ENCODE measurements around the gene GAGE12G.
"Not testable (repeated sequence)": the region's sequence is repeated elsewhere in the genome, so short reads cannot be mapped to it uniquely, and the experiment has no call there.

Gene GAGE12G

GRCh38 chrX:49570100-49570499 is at the start of gene GAGE12G:
TSS of gene GAGE12G (plus strand) at chrX:49570400. CDS start at chrX:49571555, 1,155 bp downstream.
- DNase-seq, result not testable (repeated sequence)

- DNase-seq, result not testable (repeated sequence)
Measured at GRCh38 chrX:49531877-49532276, 38.3 kb upstream of the GAGE12G start, which contains the start of gene GAGE12C. TSS of gene GAGE12C (plus strand) at chrX:49532177. CDS start at chrX:49533332, 1,155 bp downstream.

GRCh38 chrX:49541433-49541832 is 28.8 kb upstream of the GAGE12G start, which contains the start of gene GAGE12D:
TSS of gene GAGE12D (plus strand) at chrX:49541733. CDS start at chrX:49542888, 1,155 bp downstream.
- not testable (repeated sequence) for DNase-seq

- not testable (repeated sequence) for DNase-seq
Measured at GRCh38 chrX:49550989-49551388, 19.2 kb upstream of the GAGE12G start, which contains the start of gene GAGE12E. TSS of gene GAGE12E (plus strand) at chrX:49551289. CDS start at chrX:49552444, 1,155 bp downstream.

- not testable (repeated sequence) for DNase-seq
Measured at GRCh38 chrX:49560542-49560941, 9.7 kb upstream of the GAGE12G start, which contains the start of gene GAGE12F. TSS of gene GAGE12F (plus strand) at chrX:49560842. CDS start at chrX:49561997, 1,155 bp downstream.

GRCh38 chrX:49568728-49569127 is 1.5 kb upstream of the GAGE12G start:
- DNase-seq, result not testable (repeated sequence)

GRCh38 chrX:49569152-49569551 is 1.0 kb upstream of the GAGE12G start:
- DNase-seq, result not testable (repeated sequence)

GRCh38 chrX:49579649-49580048 is 9.4 kb downstream of the GAGE12G start, which contains the start of gene GAGE12H:
TSS of gene GAGE12H (plus strand) at chrX:49579949. CDS start at chrX:49581104, 1,155 bp downstream.
- not testable (repeated sequence) for DNase-seq

- not testable (repeated sequence) for DNase-seq
Measured at GRCh38 chrX:49589196-49589595, 19.0 kb downstream of the GAGE12G start, which contains the start of gene GAGE2A. TSS of gene GAGE2A (plus strand) at chrX:49589496. CDS start at chrX:49590651, 1,155 bp downstream.

GRCh38 chrX:49589769-49590478 is 19.7 kb downstream of the GAGE12G start:
- DNase-seq, result not testable (repeated sequence)

GRCh38 chrX:49590488-49590887 is 20.3 kb downstream of the GAGE12G start:
- DNase-seq, result not testable (repeated sequence)

- DNase-seq, result not testable (repeated sequence)
Measured at GRCh38 chrX:49598720-49599119, 28.5 kb downstream of the GAGE12G start, which contains the start of gene GAGE1. TSS of gene GAGE1 (plus strand) at chrX:49599020. CDS start at chrX:49600175, 1,155 bp downstream.

- no peak for DNase-seq
Measured at GRCh38 chrX:49610718-49611310, 40.6 kb downstream of the GAGE12G start.

GRCh38 chrX:49618574-49618973 is 48.4 kb downstream of the GAGE12G start:
- DNase-seq, result no peak
